OCI-LY7 (cell line): ENCODE measurements around the gene RACGAP1. TPM values are rescaled to one million over a fixed set of nuclear protein-coding genes. Genes with fewer than 3 reads are reported as not detected.

ENCODE experiments used
- BruUV-seq: library from RNA; stranded (reverse); fragments of 400-500 nt; replicated peaks from 2 replicates; lab custom pipeline; 2021; lab: Mats Ljungman, UMichigan
- CTCF ChIA-PET: fragments of 300-600 bp; sonication (Branson Sonifier 250); formaldehyde crosslinking; loops from one replicate; lab custom pipeline; 2022; ENCODE audit warnings: antibody characterized with exemption; ENCODE audit not compliant: unreplicated experiment; lab: Charles Lee
- POLR2A ChIA-PET: fragments of 300-600 bp; sonication (Branson Sonifier 250); formaldehyde crosslinking; loops from one replicate; lab custom pipeline; 2022; ENCODE audit warnings: antibody characterized with exemption; lab: Charles Lee
- DNase-seq: peaks from one replicate; pipeline ENCODE4 v3.0.0-alpha.2; 2015; ENCODE audit warnings: low spot score
- H2AFZ ChIP-seq: fragments of 200-600 bp; sonication (generic), shearing (Covaris generic); 2 replicates; pipeline ENCODE4 v1.6.1; 2014; ENCODE audit warnings: mild to moderate bottlenecking, antibody characterized with exemption, low read length, moderate library complexity
- H3K27ac ChIP-seq: fragments of 200-600 bp; sonication (generic); 2 replicates; pipeline ENCODE4 v1.5.1; 2014; ENCODE audit warnings: mixed run types, low read depth, mild to moderate bottlenecking, moderate library complexity, low read length, inconsistent platforms; ENCODE audit not compliant: poor library complexity, severe bottlenecking
- H3K36me3 ChIP-seq: fragments of 200-600 bp; sonication (generic); 2 replicates; pipeline ENCODE4 v1.6.1; 2014; ENCODE audit warnings: mild to moderate bottlenecking, antibody characterized with exemption, low read length, moderate library complexity, mixed read lengths; ENCODE audit not compliant: insufficient read depth
- H3K4me1 ChIP-seq: fragments of 200-600 bp; sonication (generic); 2 replicates; pipeline ENCODE4 v1.5.1; 2014; ENCODE audit warnings: mild to moderate bottlenecking, low read length; ENCODE audit not compliant: insufficient read depth, poor library complexity, severe bottlenecking
- H3K4me2 ChIP-seq: fragments of 200-600 bp; sonication (generic); 2 replicates; pipeline ENCODE4 v1.6.1; 2014; ENCODE audit warnings: mild to moderate bottlenecking, low read length
- H3K4me3 ChIP-seq: fragments of 200-600 bp; sonication (generic); 2 replicates; pipeline ENCODE4 v1.5.1; 2014; ENCODE audit warnings: mild to moderate bottlenecking, low read depth, low read length; ENCODE audit not compliant: poor library complexity, severe bottlenecking
- H3K79me2 ChIP-seq: fragments of 200-600 bp; sonication (generic); 2 replicates; pipeline ENCODE4 v1.6.1; 2016; ENCODE audit warnings: low read depth, mild to moderate bottlenecking, low read length, moderate library complexity, mixed read lengths; ENCODE audit not compliant: insufficient read depth
- H3K9me2 ChIP-seq: fragments of 200-600 bp; sonication (generic); 2 replicates; pipeline ENCODE4 v1.6.1; 2016; ENCODE audit warnings: mild to moderate bottlenecking, low read length, mixed read lengths; ENCODE audit not compliant: insufficient read depth
- H3K9me3 ChIP-seq: fragments of 200-600 bp; sonication (generic); 2 replicates; pipeline ENCODE4 v1.6.1; 2014; ENCODE audit warnings: mild to moderate bottlenecking, mixed run types, low read length, mixed read lengths
- H4K20me1 ChIP-seq: fragments of 200-600 bp; sonication (generic); 2 replicates; pipeline ENCODE4 v1.6.1; 2014; ENCODE audit warnings: mild to moderate bottlenecking, antibody characterized with exemption, low read length, moderate library complexity, mixed read lengths; ENCODE audit not compliant: insufficient read depth
- CTCF ChIP-seq: fragments of 200-600 bp; sonication (generic); conservative IDR thresholded peaks from 2 replicates; pipeline ENCODE4 v1.5.1; 2014; ENCODE audit warnings: mild to moderate bottlenecking, antibody characterized with exemption, low read length, moderate library complexity, mixed read lengths
- EZH2phosphoT487 ChIP-seq: fragments of 200-600 bp; sonication (generic); IDR thresholded peaks from 2 replicates; pipeline ENCODE4 v1.6.1; 2018; ENCODE audit warnings: low read depth, borderline replicate concordance, mild to moderate bottlenecking, mixed run types, antibody characterized with exemption, low read length, moderate library complexity, mixed read lengths
- intact Hi-C: fragments of 100-400 bp; cut with micrococcal nuclease; formaldehyde crosslinking; loops from one replicate; pipeline ENCODE4 v1.10.0; 2022; ENCODE audit not compliant: unreplicated experiment
- total RNA-seq, 2 experiments: library from RNA; depleted of rRNA in 1 of 2; stranded (reverse); fragments of >200 nt in 1 of 2; shearing (Covaris generic) in 1 of 2; gene quantifications; 2 replicates each; pipeline ENCODE4 v1.2.3, GENCODE V29; 2014 to 2022

The RACGAP1 gene
- total RNA-seq, 2 experiments from 2014 or later = 69.6 to 104 TPM

DNA sequence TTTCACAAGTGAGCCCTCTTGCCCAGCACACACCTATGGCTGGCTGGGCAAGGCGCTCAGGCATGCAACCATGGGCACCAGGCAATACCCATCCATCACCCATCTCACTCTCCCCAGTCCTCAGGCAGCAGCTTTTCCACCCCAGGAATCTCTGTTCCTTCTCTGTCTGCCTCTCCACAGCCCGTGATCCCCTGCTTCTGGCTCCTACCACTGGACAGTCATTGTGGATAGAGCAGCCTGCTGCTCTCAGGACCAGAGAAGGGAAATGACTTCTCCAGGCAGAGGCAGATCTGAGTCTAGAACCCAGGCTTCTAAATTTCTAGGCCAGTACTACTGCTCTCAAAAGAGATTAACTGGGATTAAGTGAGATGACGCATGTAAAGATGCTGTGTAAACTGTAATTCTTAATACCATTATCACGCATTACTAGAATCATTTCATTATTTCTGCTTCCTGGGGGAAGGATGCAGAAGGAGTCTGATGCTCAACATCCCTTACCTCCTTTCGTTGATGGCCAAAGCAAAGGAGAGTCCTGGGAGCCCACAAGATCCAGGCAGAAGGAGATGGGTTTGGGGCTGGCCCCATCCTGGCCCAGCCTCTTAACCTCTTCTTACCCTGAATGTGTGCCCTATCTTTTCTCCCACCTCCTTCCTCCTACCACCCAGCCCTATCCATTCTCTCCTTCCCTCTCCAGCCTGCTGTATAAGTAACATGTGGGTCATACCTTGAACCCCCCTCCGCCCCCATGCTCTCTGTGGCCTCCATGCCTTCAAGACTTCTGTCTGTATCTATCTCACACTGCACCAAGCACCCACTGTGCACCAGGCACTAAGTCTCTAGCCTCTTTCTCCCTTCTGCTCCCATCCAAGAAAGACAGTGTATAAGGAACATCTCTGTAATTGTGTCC is 68.4 kb downstream of the RACGAP1 start:
- TF ChIP-seq CTCF = no peak
- no peak for TF ChIP-seq EZH2phosphoT487
- Histone ChIP-seq H3K4me3 (no peak overlapping the region), H3K79me2 (no peaks in the 10 kb centered on the region), H2AFZ (no peak overlapping the region), H3K9me3 (no peaks in the 10 kb centered on the region), H3K4me1 (peaks cover 10% of the 10 kb centered on the region), H3K36me3 (no peaks in the 10 kb centered on the region), H4K20me1 (no peaks in the 10 kb centered on the region), H3K4me2 (no peak overlapping the region), H3K27ac (no peak overlapping the region), H3K9me2 (no peaks in the 10 kb centered on the region)
- CTCF ChIA-PET = no interaction called here
- intact Hi-C loops = no loop called here
- POLR2A ChIA-PET = no interaction called here
- DNase-seq = no peak
- BruUV-seq = no TSS peak

GRCh38 chr12:49955899-49956662 is 69.2 kb downstream of the RACGAP1 start:
- no peak overlapping the region for H3K27ac ChIP-seq
- intact Hi-C loops = no loop called here
- BruUV-seq = no TSS peak
- no peak for TF ChIP-seq CTCF
- no peak for TF ChIP-seq EZH2phosphoT487
- no peaks in the 10 kb centered on the region for H3K36me3 ChIP-seq
- CTCF ChIA-PET = no interaction called here
- H3K4me2 ChIP-seq = no peak overlapping the region
- no peak for DNase-seq
- H3K9me2 ChIP-seq = no peaks in the 10 kb centered on the region
- no peak overlapping the region for H2AFZ ChIP-seq
- H3K4me3 ChIP-seq = no peak overlapping the region
- H4K20me1 ChIP-seq = no peaks in the 10 kb centered on the region
- no peaks in the 10 kb centered on the region for H3K79me2 ChIP-seq
- no peaks in the 10 kb centered on the region for H3K9me3 ChIP-seq
- peaks cover 10% of the 10 kb centered on the region for H3K4me1 ChIP-seq
- POLR2A ChIA-PET = no interaction called here
